Measurements from ENCODE around the gene ANKS3. TPM values are rescaled to one million over a fixed set of nuclear protein-coding genes. Genes with fewer than 3 reads are reported as not detected.
A peak's percentile ranks its signal among the peaks of the same experiment; 100 is the strongest.

The ANKS3 gene
- total and polyA plus RNA-seq, 12 donors = 5.1 to 33.7 (median 8.3) TPM

DNA sequence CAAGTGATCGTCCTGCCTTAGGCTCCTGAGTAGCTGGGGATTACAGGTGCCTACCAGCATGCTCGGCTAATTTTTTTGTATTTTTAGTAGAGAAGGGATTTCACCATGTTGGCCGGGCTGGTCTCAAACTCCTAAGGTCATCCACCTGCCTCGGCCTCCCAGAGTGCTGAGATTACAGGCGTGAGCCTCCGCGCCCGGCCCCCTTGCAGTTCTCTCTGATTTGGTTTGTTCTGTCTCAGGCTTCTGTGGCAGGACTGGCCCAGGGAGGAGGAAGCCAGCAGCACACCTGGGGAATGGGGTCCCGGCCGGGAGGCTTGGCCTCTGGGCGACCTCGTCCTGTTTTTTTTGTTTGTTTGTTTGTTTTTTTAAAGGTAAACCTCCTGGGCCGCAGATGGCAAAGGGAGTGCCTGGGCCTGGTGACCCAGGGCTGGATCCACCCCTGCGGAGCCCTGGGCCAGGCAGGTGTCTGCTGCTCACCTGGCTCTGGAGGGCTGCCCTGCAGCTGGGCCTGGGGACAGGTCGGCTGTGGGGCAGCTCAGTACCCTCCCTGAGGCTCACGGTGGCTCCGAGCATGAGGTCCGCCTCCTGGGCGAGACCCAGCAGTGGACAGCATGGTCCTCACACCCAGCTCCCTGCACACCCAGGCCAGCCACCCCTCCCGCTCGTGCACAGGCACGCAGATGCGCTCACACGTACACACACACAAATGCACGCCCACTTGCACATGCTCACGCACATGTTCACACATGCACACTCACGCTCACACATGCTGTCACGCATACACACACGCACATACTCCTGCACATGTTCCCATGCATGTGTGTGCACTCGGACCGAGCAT is 44.0 kb downstream of the ANKS3 start:
- Histone ChIP-seq H3K27me3 (no peaks in the 10 kb centered on the region), H3K27ac (no peak overlapping the region), H3K36me3 (peaks cover 0 to 59% (median 7%) of the 10 kb centered on the region in 9 donors), H3K4me1 (peaks cover 4 to 32% (median 19%) of the 10 kb centered on the region in 9 donors), H3K4me3 (no peak overlapping the region), H3K9me3 (no peaks in the 10 kb centered on the region)
- TF ChIP-seq, protein P1, sequence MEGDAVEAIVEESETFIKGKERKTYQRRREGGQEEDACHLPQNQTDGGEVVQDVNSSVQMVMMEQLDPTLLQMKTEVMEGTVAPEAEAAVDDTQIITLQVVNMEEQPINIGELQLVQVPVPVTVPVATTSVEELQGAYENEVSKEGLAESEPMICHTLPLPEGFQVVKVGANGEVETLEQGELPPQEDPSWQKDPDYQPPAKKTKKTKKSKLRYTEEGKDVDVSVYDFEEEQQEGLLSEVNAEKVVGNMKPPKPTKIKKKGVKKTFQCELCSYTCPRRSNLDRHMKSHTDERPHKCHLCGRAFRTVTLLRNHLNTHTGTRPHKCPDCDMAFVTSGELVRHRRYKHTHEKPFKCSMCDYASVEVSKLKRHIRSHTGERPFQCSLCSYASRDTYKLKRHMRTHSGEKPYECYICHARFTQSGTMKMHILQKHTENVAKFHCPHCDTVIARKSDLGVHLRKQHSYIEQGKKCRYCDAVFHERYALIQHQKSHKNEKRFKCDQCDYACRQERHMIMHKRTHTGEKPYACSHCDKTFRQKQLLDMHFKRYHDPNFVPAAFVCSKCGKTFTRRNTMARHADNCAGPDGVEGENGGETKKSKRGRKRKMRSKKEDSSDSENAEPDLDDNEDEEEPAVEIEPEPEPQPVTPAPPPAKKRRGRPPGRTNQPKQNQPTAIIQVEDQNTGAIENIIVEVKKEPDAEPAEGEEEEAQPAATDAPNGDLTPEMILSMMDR (IDR thresholded peaks at IDR 0.05) = no peak
- intact Hi-C loops (cut with DNase I) = loop anchor here in 2 of 10 donors (5.0 to 10.0 kb wide), 2 partner anchors 175 to 267 kb away; partner anchors contain the start of gene SEC14L5 (in 1 of the 2)
- DNase-seq = no peak
- ATAC-seq = no peak
- 89 to 90% methylated on average over 31 of the region's 31 CpGs for WGBS, 2 donors

DNA sequence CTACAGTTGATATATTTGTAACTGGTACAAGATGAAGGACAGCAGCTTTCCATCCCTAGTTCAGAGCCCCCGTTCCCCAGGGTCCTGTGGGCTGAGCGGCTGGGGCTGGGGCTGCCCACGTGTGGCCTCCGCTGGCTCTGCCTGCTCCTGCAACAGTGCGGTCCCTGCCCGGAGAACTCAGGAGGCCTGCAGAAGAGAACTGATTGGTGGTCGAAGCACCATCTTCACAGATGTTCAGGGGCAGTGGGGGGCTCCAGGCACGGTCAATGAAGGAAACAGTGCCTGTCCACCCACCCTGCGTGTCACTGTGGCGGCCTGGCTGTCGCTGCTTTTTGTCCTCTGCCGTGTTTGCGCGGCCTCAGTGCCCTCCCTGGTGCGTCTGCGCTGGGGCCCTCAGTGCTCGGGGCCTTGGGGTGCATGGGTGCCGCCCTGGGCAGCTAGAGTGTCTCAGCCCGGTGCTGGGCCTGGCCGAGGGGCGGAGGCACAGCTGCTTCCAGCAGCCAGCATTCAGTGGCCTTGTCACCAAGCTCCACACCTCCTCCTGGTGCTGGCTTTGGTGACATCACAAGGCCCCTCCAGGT is 44.9 kb downstream of the ANKS3 start:
- intact Hi-C loops (cut with DNase I) = loop anchor here in 1 of 10 donors (10.0 kb wide), 1 partner anchor 174 kb away; no protein-coding TSS in a partner anchor
- TF ChIP-seq, protein P1 (IDR thresholded peaks at IDR 0.05) = no peak
- Histone ChIP-seq H3K27ac (no peak overlapping the region), H3K27me3 (no peaks in the 10 kb centered on the region), H3K36me3 (peaks cover 0 to 66% (median 9%) of the 10 kb centered on the region in 9 donors), H3K4me1 (peaks cover 0 to 23% (median 11%) of the 10 kb centered on the region in 9 donors), H3K4me3 (no peak overlapping the region), H3K9me3 (no peaks in the 10 kb centered on the region)
- no peak for ATAC-seq
- WGBS, 2 donors = 92% methylated on average over 21 of the region's 21 CpGs
- DNase-seq = no peak

DNA sequence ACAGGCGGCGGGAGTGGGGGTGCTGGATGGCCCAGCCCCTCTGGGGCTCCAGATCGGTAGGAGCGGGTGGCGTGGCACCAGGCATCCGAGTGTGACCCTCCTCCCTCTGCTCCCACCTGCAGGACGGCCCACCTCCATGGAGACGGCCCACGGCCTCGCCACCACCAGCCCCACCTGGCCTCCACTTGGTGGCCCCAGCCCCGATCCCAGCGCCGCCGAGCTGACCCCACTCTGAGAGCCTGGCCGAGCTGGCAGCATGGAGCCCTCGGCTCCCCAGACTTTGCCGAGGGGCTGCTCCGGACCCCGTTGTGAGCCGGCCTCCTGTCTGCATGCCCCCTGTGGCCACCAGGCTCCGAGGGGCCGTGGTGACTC is 45.4 kb downstream of the ANKS3 start:
- 94 to 95% methylated on average over 20 to 22 of the region's 22 CpGs for WGBS, 2 donors
- TF ChIP-seq, protein P1 (IDR thresholded peaks at IDR 0.05) = no peak
- DNase-seq = no peak
- Histone ChIP-seq H3K4me1 (peaks cover 0 to 20% (median 10%) of the 10 kb centered on the region in 9 donors), H3K9me3 (no peaks in the 10 kb centered on the region), H3K36me3 (peaks cover 0 to 71% (median 12%) of the 10 kb centered on the region in 9 donors), H3K27me3 (no peaks in the 10 kb centered on the region), H3K4me3 (no peak overlapping the region), H3K27ac (peak overlapping the region in 4 of 10 donors; percentile 27 to 44 (median 32))
- no peak for ATAC-seq
- intact Hi-C loops (cut with DNase I) = loop anchor here in 1 of 10 donors (10.0 kb wide), 1 partner anchor 174 kb away; no protein-coding TSS in a partner anchor

DNA sequence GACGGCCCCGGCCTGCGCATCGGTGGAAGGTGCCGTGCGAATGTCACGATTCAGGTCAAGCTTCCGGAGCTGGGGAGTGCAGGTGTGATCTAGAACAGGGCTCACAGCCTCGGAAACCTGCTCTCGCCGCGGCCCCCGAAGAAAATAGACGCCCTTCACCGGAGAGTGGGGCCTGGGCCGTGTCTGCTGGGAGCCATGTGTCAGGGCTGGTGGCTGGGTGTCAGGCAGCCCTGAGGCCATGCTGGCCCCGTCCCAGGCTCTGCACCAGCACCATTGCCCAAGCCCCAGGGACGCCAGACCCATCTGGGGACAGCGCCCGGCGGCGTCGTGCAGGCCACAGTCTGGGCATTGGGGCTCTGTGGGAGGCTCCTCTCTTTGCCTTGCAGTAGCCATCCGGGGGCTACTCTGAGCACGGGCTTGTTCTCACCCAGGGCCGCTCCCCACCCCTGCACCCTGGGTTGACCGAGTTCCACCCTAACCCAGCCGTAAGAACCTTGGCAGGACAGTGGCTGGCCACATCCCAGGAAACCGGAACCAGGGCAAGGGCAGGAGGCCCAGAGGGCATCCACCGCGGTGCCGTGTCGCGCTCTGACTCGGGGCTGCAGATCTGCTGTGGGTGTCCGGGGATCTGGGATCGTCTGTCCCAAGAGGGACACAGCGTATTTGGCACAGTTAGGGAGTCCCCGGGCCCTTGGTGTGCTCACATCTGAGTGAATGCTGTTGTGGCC is 46.0 kb downstream of the ANKS3 start:
- peaks cover 0 to 76% (median 12%) of the 10 kb centered on the region in 9 donors for H3K36me3 ChIP-seq
- intact Hi-C loops (cut with DNase I) = loop anchor here in 1 of 10 donors (10.0 kb wide), 1 partner anchor 173 kb away; no protein-coding TSS in a partner anchor
- peak in 1 of 2 donors; percentile 54 for DNase-seq

More for the DNA sequence above, 46.0 kb downstream of the ANKS3 start:
- H3K9me3 ChIP-seq = no peaks in the 10 kb centered on the region
- ATAC-seq = peak in 4 of 8 donors; percentile 0 to 29 (median 14)
- no peaks in the 10 kb centered on the region for H3K27me3 ChIP-seq
- H3K27ac ChIP-seq = peak overlapping the region in 4 of 10 donors; percentile 27 to 44 (median 32)
- TF ChIP-seq, protein P1 (IDR thresholded peaks at IDR 0.05) = no peak
- 83 to 86% methylated on average over 39 of the region's 39 CpGs for WGBS, 2 donors
- H3K4me1 ChIP-seq = peaks cover 0 to 21% (median 10%) of the 10 kb centered on the region in 9 donors
- H3K4me3 ChIP-seq = no peak overlapping the region
